Muscle layer of colon (tissue), 2 donors: ENCODE results near the gene EPN3.

Source experiments
- H3K27ac ChIP-seq: one replicate; pipeline ENCODE4 v1.7.0; 2013; ENCODE audit warnings: low read depth, mild to moderate bottlenecking, low read length, moderate library complexity
- H3K27me3 ChIP-seq, 2 donors: one replicate each; pipeline ENCODE4 v1.7.0; 2013; ENCODE audit warnings: low read length in 2 of 2, mild to moderate bottlenecking in 2 of 2; ENCODE audit not compliant: insufficient read depth in 2 of 2, control insufficient read depth in 1 of 2
- H3K36me3 ChIP-seq: one replicate; pipeline ENCODE4 v1.7.0; 2013; ENCODE audit warnings: mild to moderate bottlenecking, low read length; ENCODE audit not compliant: insufficient read depth
- H3K4me1 ChIP-seq: one replicate; pipeline ENCODE4 v1.7.0; 2013; ENCODE audit warnings: mild to moderate bottlenecking, low read length; ENCODE audit not compliant: insufficient read depth
- H3K4me3 ChIP-seq, 2 donors: one replicate each; pipeline ENCODE4 v1.7.0; 2013; ENCODE audit warnings: low read length in 2 of 2, low read depth in 1 of 2, mild to moderate bottlenecking in 1 of 2, moderate library complexity in 1 of 2
- H3K9ac ChIP-seq: one replicate; pipeline ENCODE4 v1.7.0; 2013; ENCODE audit warnings: low read length
- H3K9me3 ChIP-seq: one replicate; pipeline ENCODE4 v1.7.0; 2013; ENCODE audit warnings: mild to moderate bottlenecking, low read length
- donor health status: abdominal sarcoma.
- donor health status: Adenocarcinoma of cecum.

Gene EPN3

DNA sequence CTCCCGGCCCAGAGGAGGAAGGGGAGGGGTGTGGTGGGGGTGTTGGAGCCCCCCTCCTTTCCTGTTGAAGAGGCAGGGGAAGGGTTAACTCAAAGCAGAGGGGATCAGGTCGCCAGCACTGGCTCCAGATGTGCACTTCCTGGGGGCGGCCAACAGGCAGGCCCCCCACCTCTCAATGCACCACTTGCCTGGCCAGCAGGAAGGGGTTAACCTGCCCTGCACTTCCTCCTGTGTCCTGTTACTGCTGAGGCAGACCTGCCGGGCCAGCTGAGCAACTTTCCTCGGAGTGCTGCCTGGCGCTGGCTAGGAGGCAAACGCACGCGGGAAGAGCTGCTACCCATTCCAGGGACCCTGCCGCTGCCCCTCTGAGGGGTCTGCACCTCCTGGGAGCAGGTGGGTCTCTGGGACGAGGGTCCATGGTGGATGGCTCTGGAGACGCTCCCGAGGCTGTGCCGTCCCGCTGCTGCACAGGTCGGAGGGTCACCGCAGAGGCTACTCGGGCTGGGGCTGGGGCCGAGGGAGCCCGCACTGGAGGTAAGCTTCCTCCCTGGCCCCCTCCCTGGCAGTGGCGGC, at the start of gene EPN3:
TSS of gene EPN3 (plus strand) at position 284 of the 573 bp plus-strand sequence. CDS start 3,822 bp downstream, outside the sequence.
- Histone ChIP-seq H3K4me3 (no peak within 1 kb of the TSS), H3K4me1 (peaks cover 12% of the 10 kb centered on the region), H3K36me3 (no peaks in the 10 kb centered on the region), H3K27me3 (peaks cover 35 to 39% of the 10 kb centered on the region in 2 donors), H3K9me3 (no peaks in the 10 kb centered on the region), H3K9ac (no peak within 1 kb of the TSS), H3K27ac (no peak within 1 kb of the TSS)

DNA sequence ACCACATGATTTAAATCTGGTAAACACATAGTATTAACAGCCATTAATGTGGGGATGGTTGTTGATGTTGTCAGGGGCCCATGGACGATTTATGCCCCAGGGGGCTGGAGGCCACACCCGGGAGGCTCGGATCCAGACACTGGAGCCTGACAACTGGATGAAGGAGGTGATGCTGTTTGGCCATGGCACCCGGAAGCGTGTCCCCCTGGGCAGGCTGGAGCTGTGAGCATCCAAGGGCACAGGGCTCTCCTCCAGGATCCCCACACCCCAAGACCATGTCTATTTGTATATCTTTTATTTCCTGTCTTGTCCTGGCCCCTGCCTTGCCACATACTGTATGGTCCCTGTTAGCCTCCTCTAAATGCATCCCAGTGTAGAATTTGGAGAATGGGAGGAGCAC, 49.3 kb upstream of the EPN3 start:
- Histone ChIP-seq H3K36me3 (peaks cover 39% of the 10 kb centered on the region), H3K9ac (no peak overlapping the region), H3K9me3 (no peaks in the 10 kb centered on the region), H3K27ac (no peak overlapping the region), H3K27me3 (no peaks in the 10 kb centered on the region), H3K4me3 (no peak overlapping the region), H3K4me1 (peaks cover 17% of the 10 kb centered on the region)

DNA sequence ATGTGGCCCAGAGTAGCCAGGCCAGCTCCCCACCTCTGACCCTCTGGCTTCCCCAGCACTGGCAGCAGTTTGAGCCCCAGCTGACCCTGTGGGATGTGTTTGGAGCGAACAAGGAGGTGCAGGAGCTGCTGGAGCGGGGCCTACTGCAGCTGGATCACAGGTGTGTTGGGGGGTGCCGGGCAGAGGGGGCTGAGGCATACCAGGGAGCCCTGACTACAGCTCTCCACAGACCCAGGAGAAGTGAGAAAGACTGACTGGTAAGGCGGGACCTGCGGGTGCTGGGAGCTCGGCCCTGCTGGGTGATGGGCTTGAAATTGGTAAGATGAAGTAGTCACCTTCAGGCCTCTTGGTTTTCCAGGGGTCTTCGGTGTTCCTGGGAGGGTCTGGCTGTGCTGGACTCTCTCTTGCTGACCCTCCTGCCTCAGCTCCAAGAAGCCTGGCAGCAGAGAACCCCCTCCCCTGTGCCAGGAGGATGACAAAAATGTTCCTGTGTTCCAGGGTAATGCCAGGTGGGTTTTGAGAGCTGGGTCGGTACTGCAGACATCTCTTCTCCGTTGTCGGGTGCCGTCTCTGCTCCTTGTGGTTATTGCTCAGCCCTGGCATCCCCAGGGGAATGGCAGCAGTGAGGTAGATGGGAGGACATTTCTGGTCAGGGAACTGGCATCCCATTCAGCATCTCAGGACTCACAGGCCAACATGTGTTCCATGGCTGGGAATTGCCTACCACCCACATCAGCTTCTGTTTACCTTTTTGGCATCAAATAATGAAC, 48.0 kb upstream of the EPN3 start:
- Histone ChIP-seq H3K9ac (no peak overlapping the region), H3K36me3 (peaks cover 39% of the 10 kb centered on the region), H3K27me3 (no peaks in the 10 kb centered on the region), H3K9me3 (no peaks in the 10 kb centered on the region), H3K4me3 (no peak overlapping the region), H3K27ac (no peak overlapping the region), H3K4me1 (peaks cover 14% of the 10 kb centered on the region)

DNA sequence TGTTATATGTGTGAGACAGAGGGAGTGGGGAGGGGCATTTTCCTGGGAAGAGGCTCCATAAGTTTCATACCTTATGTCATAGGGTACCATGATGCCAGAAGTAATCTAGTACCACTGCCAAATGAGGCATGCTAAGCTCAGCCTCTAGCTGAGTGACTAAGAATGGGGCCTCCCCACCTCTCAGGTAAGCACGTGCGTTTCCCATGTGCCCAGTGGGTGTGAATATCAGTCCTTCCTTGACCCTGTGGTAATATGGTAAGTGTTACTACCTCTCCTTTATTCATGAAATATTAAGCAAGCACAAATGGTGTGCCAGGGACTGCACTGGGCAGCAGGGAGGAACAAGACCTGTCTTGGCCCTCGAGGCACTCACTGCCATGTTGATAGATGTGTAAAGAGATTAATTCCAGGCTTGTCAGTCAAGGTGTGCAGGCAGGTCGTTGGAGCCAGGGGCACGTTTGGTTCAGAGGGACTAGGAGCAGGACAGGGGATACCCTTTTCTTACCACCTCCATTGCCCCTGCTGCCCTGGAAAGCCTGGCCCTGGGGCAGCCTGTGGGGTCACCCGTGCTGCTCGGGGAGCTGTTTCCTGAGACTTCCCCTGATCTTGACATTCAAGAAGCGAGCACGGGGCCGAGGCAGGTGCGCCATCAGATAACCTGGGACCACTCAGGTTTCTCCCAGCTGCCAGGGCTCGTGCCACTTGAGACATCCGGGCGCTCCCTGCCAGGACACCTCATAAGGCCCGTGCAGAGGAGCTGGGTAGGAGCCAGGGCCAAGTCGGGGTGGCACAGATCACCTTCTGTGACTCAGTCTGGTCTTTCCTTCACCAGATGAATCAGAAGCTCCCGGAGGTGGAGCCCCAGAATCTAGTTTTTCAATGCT, 45.1 kb upstream of the EPN3 start:
- H3K27ac ChIP-seq: no peak overlapping the region
- H3K4me3 ChIP-seq: no peak overlapping the region
- peaks cover 31% of the 10 kb centered on the region for H3K36me3 ChIP-seq
- H3K9me3 ChIP-seq: no peaks in the 10 kb centered on the region
- peaks cover 4% of the 10 kb centered on the region for H3K4me1 ChIP-seq
- H3K9ac ChIP-seq: no peak overlapping the region
- no peaks in the 10 kb centered on the region for H3K27me3 ChIP-seq

DNA sequence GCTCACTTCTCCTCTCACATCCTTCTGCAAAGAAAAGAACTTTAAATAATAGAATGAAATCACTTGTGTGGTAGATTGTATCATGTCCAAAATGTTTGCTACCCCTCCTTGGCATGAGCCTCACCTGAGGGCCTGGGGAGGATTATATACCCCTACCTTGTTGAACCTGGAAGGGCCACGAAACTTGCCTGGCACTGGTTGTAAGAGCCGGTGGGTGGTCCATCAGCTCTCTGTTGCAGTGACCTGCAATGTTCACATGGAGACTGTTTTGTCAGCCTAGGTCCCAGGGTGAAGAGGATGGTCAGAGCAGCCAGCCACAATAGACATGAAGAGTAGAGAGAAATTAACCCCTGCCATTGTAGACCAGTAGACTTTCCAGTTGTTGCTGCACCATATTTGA, 43.7 kb upstream of the EPN3 start:
- H3K27ac ChIP-seq: no peak overlapping the region
- no peak overlapping the region for H3K9ac ChIP-seq
- no peak overlapping the region for H3K4me3 ChIP-seq
- H3K4me1 ChIP-seq: no peaks in the 10 kb centered on the region
- H3K9me3 ChIP-seq: no peaks in the 10 kb centered on the region
- H3K36me3 ChIP-seq: peaks cover 23% of the 10 kb centered on the region
- H3K27me3 ChIP-seq: no peaks in the 10 kb centered on the region

DNA sequence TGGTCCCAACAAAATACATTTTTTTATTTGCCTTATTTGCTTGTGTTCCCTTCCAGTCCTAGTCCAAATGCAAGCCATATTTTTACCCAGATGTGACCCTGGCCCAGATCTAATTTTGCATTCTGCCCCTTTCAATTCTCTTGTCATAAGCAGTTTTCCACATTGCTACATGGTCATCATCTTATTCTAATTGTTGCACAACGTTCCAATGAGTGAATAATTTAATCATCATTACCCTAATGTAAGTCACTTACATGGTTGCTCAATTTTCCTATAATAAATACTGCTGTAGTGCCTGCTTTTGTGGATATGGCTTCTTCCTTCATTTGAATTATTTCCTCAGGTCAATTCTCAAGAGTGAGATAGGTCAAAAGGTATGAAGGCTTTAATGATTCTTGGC, 41.0 kb upstream of the EPN3 start:
- no peaks in the 10 kb centered on the region for H3K27me3 ChIP-seq
- H3K9me3 ChIP-seq: no peaks in the 10 kb centered on the region
- no peak overlapping the region for H3K27ac ChIP-seq
- H3K9ac ChIP-seq: no peak overlapping the region
- H3K4me3 ChIP-seq: no peak overlapping the region
- H3K4me1 ChIP-seq: no peaks in the 10 kb centered on the region
- no peaks in the 10 kb centered on the region for H3K36me3 ChIP-seq

DNA sequence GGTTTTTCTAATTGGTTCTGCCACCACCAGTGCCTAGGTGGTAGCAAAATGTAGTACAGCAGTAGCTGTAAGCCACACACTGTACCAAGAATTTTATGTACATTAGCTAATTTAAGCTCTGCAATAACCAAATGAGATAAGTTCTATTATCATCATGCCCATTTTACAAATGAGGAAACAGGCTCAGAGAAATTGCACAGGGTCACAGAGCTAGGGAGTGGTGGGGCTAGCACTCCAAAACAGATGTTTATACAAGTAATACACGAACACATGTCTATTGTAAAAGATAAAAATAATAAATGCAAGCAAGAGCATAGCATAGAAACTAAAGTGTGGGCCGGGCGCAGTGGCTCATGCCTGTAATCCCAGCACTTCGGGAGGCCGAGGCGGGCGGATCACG, 40.3 kb upstream of the EPN3 start:
- H3K27ac ChIP-seq: no peak overlapping the region
- H3K36me3 ChIP-seq: no peaks in the 10 kb centered on the region
- no peak overlapping the region for H3K9ac ChIP-seq
- no peaks in the 10 kb centered on the region for H3K27me3 ChIP-seq
- H3K4me1 ChIP-seq: no peaks in the 10 kb centered on the region
- H3K9me3 ChIP-seq: no peaks in the 10 kb centered on the region
- H3K4me3 ChIP-seq: no peak overlapping the region

DNA sequence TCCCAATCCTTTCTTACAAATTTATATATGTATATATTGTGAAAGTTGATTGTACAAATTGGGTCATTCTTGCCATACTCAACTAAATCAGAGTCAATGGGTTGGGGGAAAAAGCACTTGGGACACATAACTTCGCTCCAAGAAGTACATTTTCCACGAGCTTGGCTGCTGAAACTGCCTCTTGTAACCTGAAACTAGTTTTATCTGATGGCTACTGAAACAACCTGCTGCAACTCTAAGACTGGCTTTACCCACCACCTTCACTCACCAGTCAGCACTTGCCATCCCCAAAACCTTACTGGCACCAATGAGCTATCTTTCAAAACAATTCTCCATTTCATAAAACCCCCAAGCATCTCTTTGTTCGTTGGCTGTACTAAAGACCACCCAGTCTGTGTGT, 38.8 kb upstream of the EPN3 start:
- Histone ChIP-seq H3K27me3 (no peaks in the 10 kb centered on the region), H3K9ac (no peak overlapping the region), H3K4me1 (no peaks in the 10 kb centered on the region), H3K27ac (no peak overlapping the region), H3K4me3 (no peak overlapping the region), H3K36me3 (no peaks in the 10 kb centered on the region), H3K9me3 (no peaks in the 10 kb centered on the region)

DNA sequence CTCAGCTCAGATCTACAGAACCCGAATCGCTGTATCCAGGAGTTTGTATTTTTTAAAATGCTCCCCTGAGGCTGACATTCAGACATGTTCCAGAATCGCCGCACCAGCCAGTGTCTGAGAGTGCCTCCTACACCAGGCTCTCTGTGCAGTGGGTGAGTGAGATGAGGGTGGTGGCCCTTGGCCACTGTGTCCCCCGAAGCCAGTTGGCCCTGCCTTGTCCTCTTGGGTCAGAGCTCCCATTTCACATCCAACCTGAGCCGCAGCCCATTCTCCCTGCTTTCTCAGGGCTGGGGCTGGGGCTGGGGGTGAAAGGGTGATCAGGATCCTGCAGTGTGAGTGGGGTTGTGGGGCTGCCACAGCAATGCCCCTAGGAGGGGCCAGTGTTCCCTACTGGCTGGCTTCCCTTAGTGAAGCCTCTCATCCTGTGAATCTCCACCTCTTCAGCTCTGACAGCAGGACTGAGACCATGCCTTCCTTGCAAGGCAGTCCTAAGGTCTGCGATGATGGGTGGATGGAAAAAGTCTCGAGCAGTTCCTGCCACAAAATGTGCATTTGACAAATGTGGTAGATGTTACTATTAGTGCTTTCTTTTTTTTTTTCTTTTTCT, 37.2 kb upstream of the EPN3 start:
- Histone ChIP-seq H3K9me3 (no peaks in the 10 kb centered on the region), H3K36me3 (no peaks in the 10 kb centered on the region), H3K4me1 (no peaks in the 10 kb centered on the region), H3K4me3 (no peak overlapping the region), H3K27ac (no peak overlapping the region), H3K27me3 (no peaks in the 10 kb centered on the region), H3K9ac (no peak overlapping the region)

DNA sequence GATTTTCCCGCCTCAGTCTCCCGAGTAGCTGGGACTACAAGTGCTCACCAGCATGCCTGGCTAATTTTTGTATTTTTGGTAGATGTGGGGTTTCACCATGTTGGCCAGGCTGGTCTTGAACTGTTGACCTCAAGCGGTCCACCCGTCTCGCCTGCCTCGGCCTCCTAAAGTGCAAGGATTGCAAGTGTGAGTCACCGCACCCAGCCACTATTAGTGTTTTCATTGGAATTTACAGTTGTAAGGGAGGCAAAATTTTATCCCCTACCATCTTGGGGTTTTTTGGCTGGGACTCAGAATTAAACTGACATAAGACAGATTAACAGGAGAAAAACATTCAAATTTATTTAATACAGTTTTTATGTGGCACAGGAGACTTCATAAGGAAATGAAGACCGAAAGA, 36.6 kb upstream of the EPN3 start:
- Histone ChIP-seq H3K4me3 (no peak overlapping the region), H3K27me3 (no peaks in the 10 kb centered on the region), H3K27ac (no peak overlapping the region), H3K36me3 (no peaks in the 10 kb centered on the region), H3K9me3 (no peaks in the 10 kb centered on the region), H3K4me1 (no peaks in the 10 kb centered on the region), H3K9ac (no peak overlapping the region)
